Measurements from ENCODE around the gene GNB1.

- TF ChIP-seq CTCF (conservative IDR thresholded peaks at IDR 0.05; ENCODE audit: low read depth, low read length) (no peak), RFX5 (IDR thresholded peaks at IDR 0.05; ENCODE audit: low read depth, low read length) (no peak), RCOR1 (IDR thresholded peaks at IDR 0.05; ENCODE audit: insufficient replicate concordance, low read length) (no peak), SMC3 (IDR thresholded peaks at IDR 0.05; ENCODE audit: low read depth, low read length) (no peak), USF2 (IDR thresholded peaks at IDR 0.05; ENCODE audit: low read depth, low read length) (no peak), POLR2A (IDR thresholded peaks at IDR 0.05; ENCODE audit: low read depth, low read length) (no peak), MAFK (IDR thresholded peaks at IDR 0.05; ENCODE audit: low read depth, low read length) (no peak)
Observed at GRCh38 chr1:1929639-1930545, 39.0 kb upstream of the GNB1 start.

Data from IMR-90 (cell line).